ENCODE data around the gene XRCC4.

Gene XRCC4

DNA sequence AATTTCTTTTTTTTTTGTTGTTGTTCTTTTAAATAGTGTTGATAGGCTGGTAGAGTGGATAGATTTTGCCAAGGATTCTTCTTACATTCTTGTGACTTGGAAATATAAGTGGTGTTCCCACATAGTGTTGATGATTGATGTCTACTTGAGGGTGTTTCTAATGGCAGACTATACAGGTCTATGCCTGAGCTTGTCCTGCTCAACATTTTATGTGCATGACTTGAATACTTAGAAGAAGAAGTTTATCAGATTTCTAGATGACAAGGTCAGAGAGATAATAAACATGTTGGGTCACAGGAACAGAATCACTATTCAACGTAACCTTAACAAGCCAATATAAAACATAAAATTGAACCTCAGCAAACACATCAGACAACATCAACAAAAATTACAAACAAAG lies 24.2 kb downstream of the XRCC4 start (continued):
- TF ChIP-seq ZBTB1 (tag by site-specific recombination; IDR thresholded peaks at IDR 0.05) (no peak), ZNF785 (tag by site-specific recombination; IDR thresholded peaks at IDR 0.05) (no peak), ZNF335 (tag by site-specific recombination; conservative IDR thresholded peaks at IDR 0.05) (peak; percentile 9; the same call in 1 of the 2 replicates), ZBTB48 (tag by site-specific recombination; IDR thresholded peaks at IDR 0.05) (no peak), ZNF510 (tag by site-specific recombination; IDR thresholded peaks at IDR 0.05; ENCODE audit: insufficient replicate concordance) (no peak), ZNF571 (tag by site-specific recombination; IDR thresholded peaks at IDR 0.05) (no peak), ZNF426 (tag by site-specific recombination; IDR thresholded peaks at IDR 0.05) (no peak)

GRCh38 chr5:83102364-83102980 lies 25.1 kb downstream of the XRCC4 start:
- ChIA-PET CTCF (no interaction called here), POLR2A (no interaction called here)
- Histone ChIP-seq H3K4me1 (ENCODE audit: control insufficient read depth, insufficient read depth, low read length) (peaks cover 26% of the 10 kb centered on the region), H3K9me3 (ENCODE audit: control insufficient read depth, insufficient read depth, low read depth, low read length) (no peaks in the 10 kb centered on the region), H3K27ac (ENCODE audit: extremely low read depth, low read depth, low read length) (0 out of 2 replicates have a peak overlapping the region, but pooled peaks have one; percentile 0), H3K36me3 (ENCODE audit: control insufficient read depth in 2 of 2, insufficient read depth in 1 of 2, low read length in 2 of 2) (no peaks in the 10 kb centered on the region), H3K4me3 (ENCODE audit: low read depth, low read length) (no peak overlapping the region)
- TF ChIP-seq PRDM10 (tag by site-specific recombination; IDR thresholded peaks at IDR 0.05): peak; percentile 54
- TF ChIP-seq ZBTB48 (tag by site-specific recombination; IDR thresholded peaks at IDR 0.05): peak; percentile 56
- no peak for TF ChIP-seq ZNF324 (tag by site-specific recombination; IDR thresholded peaks at IDR 0.05)

DNA sequence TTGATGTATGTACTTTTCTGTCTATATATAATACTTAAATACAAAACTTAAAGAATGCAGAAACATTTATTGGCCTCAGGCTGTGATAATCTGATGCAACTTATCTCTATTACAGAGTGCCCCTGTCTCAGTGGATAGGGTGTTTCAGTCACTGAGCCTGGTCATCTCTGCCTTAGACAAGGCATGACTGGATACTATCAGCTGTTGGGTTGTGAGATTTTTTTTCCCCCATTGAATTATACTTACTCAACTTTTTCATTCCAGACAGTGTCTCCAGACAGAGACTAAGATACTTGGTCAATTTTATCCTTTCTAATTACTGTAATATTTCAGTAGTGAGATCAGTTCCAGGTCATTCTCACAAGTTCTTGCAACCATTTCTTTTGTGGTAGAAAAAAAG lies 26.7 kb downstream of the XRCC4 start:
- H3K36me3 ChIP-seq (ENCODE audit: control insufficient read depth in 2 of 2, insufficient read depth in 1 of 2, low read length in 2 of 2): no peaks in the 10 kb centered on the region
- H3K9me3 ChIP-seq (ENCODE audit: control insufficient read depth, insufficient read depth, low read depth, low read length): no peaks in the 10 kb centered on the region
- H3K4me3 ChIP-seq (ENCODE audit: low read depth, low read length): no peak overlapping the region
- ChIA-PET POLR2A (no interaction called here), CTCF (no interaction called here)
- TF ChIP-seq, protein P1, sequence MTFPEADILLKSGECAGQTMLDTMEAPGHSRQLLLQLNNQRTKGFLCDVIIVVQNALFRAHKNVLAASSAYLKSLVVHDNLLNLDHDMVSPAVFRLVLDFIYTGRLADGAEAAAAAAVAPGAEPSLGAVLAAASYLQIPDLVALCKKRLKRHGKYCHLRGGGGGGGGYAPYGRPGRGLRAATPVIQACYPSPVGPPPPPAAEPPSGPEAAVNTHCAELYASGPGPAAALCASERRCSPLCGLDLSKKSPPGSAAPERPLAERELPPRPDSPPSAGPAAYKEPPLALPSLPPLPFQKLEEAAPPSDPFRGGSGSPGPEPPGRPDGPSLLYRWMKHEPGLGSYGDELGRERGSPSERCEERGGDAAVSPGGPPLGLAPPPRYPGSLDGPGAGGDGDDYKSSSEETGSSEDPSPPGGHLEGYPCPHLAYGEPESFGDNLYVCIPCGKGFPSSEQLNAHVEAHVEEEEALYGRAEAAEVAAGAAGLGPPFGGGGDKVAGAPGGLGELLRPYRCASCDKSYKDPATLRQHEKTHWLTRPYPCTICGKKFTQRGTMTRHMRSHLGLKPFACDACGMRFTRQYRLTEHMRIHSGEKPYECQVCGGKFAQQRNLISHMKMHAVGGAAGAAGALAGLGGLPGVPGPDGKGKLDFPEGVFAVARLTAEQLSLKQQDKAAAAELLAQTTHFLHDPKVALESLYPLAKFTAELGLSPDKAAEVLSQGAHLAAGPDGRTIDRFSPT (tag by site-specific recombination; IDR thresholded peaks at IDR 0.05): no peak
- TF ChIP-seq ZBTB20 (tag by site-specific recombination; IDR thresholded peaks at IDR 0.05) (no peak), SALL2 (tag by site-specific recombination; IDR thresholded peaks at IDR 0.05; ENCODE audit: borderline replicate concordance) (no peak), ZNF548 (tag by site-specific recombination; IDR thresholded peaks at IDR 0.05) (no peak), PRDM1 (tag by site-specific recombination; IDR thresholded peaks at IDR 0.05) (no peak)
- TF ChIP-seq, protein P2, sequence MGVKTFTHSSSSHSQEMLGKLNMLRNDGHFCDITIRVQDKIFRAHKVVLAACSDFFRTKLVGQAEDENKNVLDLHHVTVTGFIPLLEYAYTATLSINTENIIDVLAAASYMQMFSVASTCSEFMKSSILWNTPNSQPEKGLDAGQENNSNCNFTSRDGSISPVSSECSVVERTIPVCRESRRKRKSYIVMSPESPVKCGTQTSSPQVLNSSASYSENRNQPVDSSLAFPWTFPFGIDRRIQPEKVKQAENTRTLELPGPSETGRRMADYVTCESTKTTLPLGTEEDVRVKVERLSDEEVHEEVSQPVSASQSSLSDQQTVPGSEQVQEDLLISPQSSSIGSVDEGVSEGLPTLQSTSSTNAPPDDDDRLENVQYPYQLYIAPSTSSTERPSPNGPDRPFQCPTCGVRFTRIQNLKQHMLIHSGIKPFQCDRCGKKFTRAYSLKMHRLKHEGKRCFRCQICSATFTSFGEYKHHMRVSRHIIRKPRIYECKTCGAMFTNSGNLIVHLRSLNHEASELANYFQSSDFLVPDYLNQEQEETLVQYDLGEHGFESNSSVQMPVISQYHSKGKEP (tag by site-specific recombination; IDR thresholded peaks at IDR 0.05): no peak
- peaks cover 12% of the 10 kb centered on the region for H3K4me1 ChIP-seq (ENCODE audit: control insufficient read depth, insufficient read depth, low read length)
- no peak overlapping the region for H3K27ac ChIP-seq (ENCODE audit: extremely low read depth, low read depth, low read length)
